ENCODE results near the gene AHNAK2.

The AHNAK2 gene

DNA sequence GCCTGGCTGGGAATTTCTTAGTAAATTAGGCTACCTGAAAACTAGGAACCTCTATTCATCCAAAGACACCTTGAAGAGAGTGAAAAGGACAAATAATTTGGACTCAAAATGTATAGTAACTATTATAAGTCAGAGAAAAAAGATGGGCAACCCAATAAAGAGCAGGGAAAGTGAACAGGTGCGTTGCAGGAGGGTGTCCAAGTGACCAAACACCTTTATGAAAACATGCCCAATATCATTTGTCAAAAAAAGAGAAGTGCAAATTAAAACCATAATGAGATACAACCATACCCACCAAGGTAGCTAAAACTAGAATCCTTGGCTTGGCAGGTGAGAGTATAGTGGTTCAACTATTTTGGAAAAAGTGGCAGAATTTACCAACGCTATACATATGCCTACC is 78.4 kb downstream of the AHNAK2 start:
- no peak for TF ChIP-seq EZH2 (IDR thresholded peaks at IDR 0.05)
- TF ChIP-seq FOXP2 (optimal IDR thresholded peaks at IDR 0.05; ENCODE audit: control extremely low read depth, extremely low read length, insufficient read depth) = no peak
- TF ChIP-seq POLR2AphosphoS5 (IDR thresholded peaks at IDR 0.05; ENCODE audit: borderline replicate concordance, low read depth, low read length) = no peak
- no peak for DNase-seq (ENCODE audit: low read depth, low spot score)

GRCh38 chr14:104898870-104899510 is 79.2 kb downstream of the AHNAK2 start:
- DNase-seq (ENCODE audit: low read depth, low spot score) = no peak
- H3K9ac ChIP-seq (ENCODE audit: insufficient read length) = no peak overlapping the region
- no peak overlapping the region for H3K27ac ChIP-seq
- H3K9me3 ChIP-seq (ENCODE audit: low read depth, low read length) = no peaks in the 10 kb centered on the region
- no peak for TF ChIP-seq POLR2AphosphoS5 (IDR thresholded peaks at IDR 0.05; ENCODE audit: borderline replicate concordance, low read depth, low read length)
- H3K4me3 ChIP-seq = no peak overlapping the region
- H3K36me3 ChIP-seq (ENCODE audit: insufficient read depth, low read length) = no peaks in the 10 kb centered on the region

More for the DNA sequence above, 78.4 kb downstream of the AHNAK2 start:
- no peaks in the 10 kb centered on the region for H3K36me3 ChIP-seq (ENCODE audit: insufficient read depth, low read length)
- no peak overlapping the region for H3K27ac ChIP-seq
- H3K9ac ChIP-seq (ENCODE audit: insufficient read length) = no peak overlapping the region
- H3K4me3 ChIP-seq = no peak overlapping the region
- H3K9me3 ChIP-seq (ENCODE audit: low read depth, low read length) = no peaks in the 10 kb centered on the region

DNA sequence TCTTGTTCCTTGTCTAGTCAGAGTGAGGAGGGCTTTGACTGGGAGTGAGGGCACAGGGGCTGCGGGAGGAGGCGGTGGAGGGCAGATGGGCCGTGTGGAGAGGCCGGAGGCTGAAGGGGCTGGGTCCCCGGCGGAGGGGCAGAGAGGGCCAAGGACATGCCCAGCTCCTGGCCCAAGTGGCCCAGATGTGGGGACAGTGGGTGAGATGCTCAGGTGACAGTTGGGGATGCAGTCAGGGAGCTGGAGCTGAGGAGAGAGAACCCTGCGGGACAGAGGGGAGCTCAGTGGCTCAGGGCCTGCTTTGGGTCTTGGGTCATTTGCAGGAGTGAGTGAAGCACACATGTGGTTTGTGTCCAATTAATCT is 80.0 kb downstream of the AHNAK2 start:
- Histone ChIP-seq H3K9ac (ENCODE audit: insufficient read length) (no peak overlapping the region), H3K27ac (no peak overlapping the region), H3K9me3 (ENCODE audit: low read depth, low read length) (no peaks in the 10 kb centered on the region), H3K36me3 (ENCODE audit: insufficient read depth, low read length) (no peaks in the 10 kb centered on the region), H3K4me3 (no peak overlapping the region)
- TF ChIP-seq POLR2AphosphoS5 (IDR thresholded peaks at IDR 0.05; ENCODE audit: borderline replicate concordance, low read depth, low read length) (no peak), FOXP2 (optimal IDR thresholded peaks at IDR 0.05; ENCODE audit: control extremely low read depth, extremely low read length, insufficient read depth) (no peak), EZH2 (IDR thresholded peaks at IDR 0.05) (no peak)
- no peak for DNase-seq (ENCODE audit: low read depth, low spot score)

GRCh38 chr14:104897330-104898194 is 80.6 kb downstream of the AHNAK2 start:
- DNase-seq (ENCODE audit: low read depth, low spot score) = no peak
- Histone ChIP-seq H3K36me3 (ENCODE audit: insufficient read depth, low read length) (no peaks in the 10 kb centered on the region), H3K9ac (ENCODE audit: insufficient read length) (no peak overlapping the region), H3K27ac (no peak overlapping the region), H3K4me3 (no peak overlapping the region), H3K9me3 (ENCODE audit: low read depth, low read length) (no peaks in the 10 kb centered on the region)
- TF ChIP-seq POLR2AphosphoS5 (IDR thresholded peaks at IDR 0.05; ENCODE audit: borderline replicate concordance, low read depth, low read length) (no peak), FOXP2 (optimal IDR thresholded peaks at IDR 0.05; ENCODE audit: control extremely low read depth, extremely low read length, insufficient read depth) (no peak), EZH2 (IDR thresholded peaks at IDR 0.05) (no peak)

GRCh38 chr14:104895786-104896661 is 82.2 kb downstream of the AHNAK2 start:
- H3K9me3 ChIP-seq (ENCODE audit: low read depth, low read length) = no peaks in the 10 kb centered on the region
- no peak for TF ChIP-seq EZH2 (IDR thresholded peaks at IDR 0.05)
- TF ChIP-seq FOXP2 (optimal IDR thresholded peaks at IDR 0.05; ENCODE audit: control extremely low read depth, extremely low read length, insufficient read depth) = no peak
- TF ChIP-seq POLR2AphosphoS5 (IDR thresholded peaks at IDR 0.05; ENCODE audit: borderline replicate concordance, low read depth, low read length) = no peak
- no peak overlapping the region for H3K27ac ChIP-seq
- no peak for DNase-seq (ENCODE audit: low read depth, low spot score)
- no peak overlapping the region for H3K4me3 ChIP-seq
- no peaks in the 10 kb centered on the region for H3K36me3 ChIP-seq (ENCODE audit: insufficient read depth, low read length)
- no peak overlapping the region for H3K9ac ChIP-seq (ENCODE audit: insufficient read length)

- no peak overlapping the region for H3K9ac ChIP-seq (ENCODE audit: insufficient read length)
- no peaks in the 10 kb centered on the region for H3K9me3 ChIP-seq (ENCODE audit: low read depth, low read length)
- H3K27ac ChIP-seq = no peak overlapping the region
- no peak overlapping the region for H3K4me3 ChIP-seq
- TF ChIP-seq EZH2 (IDR thresholded peaks at IDR 0.05) (no peak), FOXP2 (optimal IDR thresholded peaks at IDR 0.05; ENCODE audit: control extremely low read depth, extremely low read length, insufficient read depth) (no peak)
- H3K36me3 ChIP-seq (ENCODE audit: insufficient read depth, low read length) = no peaks in the 10 kb centered on the region
- DNase-seq (ENCODE audit: low read depth, low spot score) = no peak
These were observed 82.9 kb downstream of the AHNAK2 start for GRCh38 chr14:104895207-104895785.

GRCh38 chr14:104894331-104895206 is 83.6 kb downstream of the AHNAK2 start:
- TF ChIP-seq FOXP2 (optimal IDR thresholded peaks at IDR 0.05; ENCODE audit: control extremely low read depth, extremely low read length, insufficient read depth) (no peak), EZH2 (IDR thresholded peaks at IDR 0.05) (no peak), POLR2AphosphoS5 (IDR thresholded peaks at IDR 0.05; ENCODE audit: borderline replicate concordance, low read depth, low read length) (no peak)
- H3K9me3 ChIP-seq (ENCODE audit: low read depth, low read length) = no peaks in the 10 kb centered on the region
- no peaks in the 10 kb centered on the region for H3K36me3 ChIP-seq (ENCODE audit: insufficient read depth, low read length)
- H3K27ac ChIP-seq = no peak overlapping the region
- no peak overlapping the region for H3K9ac ChIP-seq (ENCODE audit: insufficient read length)
- H3K4me3 ChIP-seq = no peak overlapping the region
- no peak for DNase-seq (ENCODE audit: low read depth, low spot score)

All from SK-N-MC (cell line).